HL-60 (cell line): Measurements from ENCODE around the gene DAZAP1.

Experiments used
- DNase-seq, 2 experiments: peaks; one replicate each; pipeline ENCODE4 v3.0.0-alpha.2; 2010 to 2020; ENCODE audit warnings: low read depth in 1 of 2, low spot score in 1 of 2
- H3K27ac ChIP-seq: fragments of 250-450 bp; sonication (Bioruptor Pico); replicated peaks from 2 replicates; pipeline ENCODE4 v1.5.1; 2020; ENCODE audit warnings: mild to moderate bottlenecking, moderate library complexity
- H3K27me3 ChIP-seq: fragments of 250-450 bp; sonication (Bioruptor Pico); 2 replicates; pipeline ENCODE4 v1.5.1; 2021; ENCODE audit warnings: mild to moderate bottlenecking, moderate library complexity; ENCODE audit not compliant: insufficient read depth, poor library complexity, severe bottlenecking
- H3K4me3 ChIP-seq: replicated peaks from 2 replicates; pipeline ENCODE4 v1.5.1; 2011; ENCODE audit warnings: mild to moderate bottlenecking, control low read depth, low read length; ENCODE audit not compliant: insufficient read depth
- GABPA ChIP-seq: IDR thresholded peaks from 2 replicates; pipeline ENCODE4 v1.6.1; 2012; ENCODE audit warnings: low read depth
- POLR2AphosphoS5 ChIP-seq: IDR thresholded peaks from 2 replicates; pipeline ENCODE4 v1.6.1; 2012; ENCODE audit warnings: low read depth
- SPI1 ChIP-seq: IDR thresholded peaks from 2 replicates; pipeline ENCODE4 v1.6.1; 2012; ENCODE audit warnings: low read depth, mild to moderate bottlenecking, borderline replicate concordance
- TF ChIP-seq, protein P1 (sequence below): IDR thresholded peaks from 2 replicates; pipeline ENCODE4 v1.6.1; 2012; ENCODE audit warnings: low read depth; ENCODE audit not compliant: insufficient replicate concordance
- TF ChIP-seq, protein P2 (sequence below): IDR thresholded peaks from one replicate; pipeline ENCODE4 v1.5.1; 2011; ENCODE audit warnings: low read length, control low read depth, inconsistent platforms; ENCODE audit not compliant: insufficient read depth

Gene DAZAP1

DNA sequence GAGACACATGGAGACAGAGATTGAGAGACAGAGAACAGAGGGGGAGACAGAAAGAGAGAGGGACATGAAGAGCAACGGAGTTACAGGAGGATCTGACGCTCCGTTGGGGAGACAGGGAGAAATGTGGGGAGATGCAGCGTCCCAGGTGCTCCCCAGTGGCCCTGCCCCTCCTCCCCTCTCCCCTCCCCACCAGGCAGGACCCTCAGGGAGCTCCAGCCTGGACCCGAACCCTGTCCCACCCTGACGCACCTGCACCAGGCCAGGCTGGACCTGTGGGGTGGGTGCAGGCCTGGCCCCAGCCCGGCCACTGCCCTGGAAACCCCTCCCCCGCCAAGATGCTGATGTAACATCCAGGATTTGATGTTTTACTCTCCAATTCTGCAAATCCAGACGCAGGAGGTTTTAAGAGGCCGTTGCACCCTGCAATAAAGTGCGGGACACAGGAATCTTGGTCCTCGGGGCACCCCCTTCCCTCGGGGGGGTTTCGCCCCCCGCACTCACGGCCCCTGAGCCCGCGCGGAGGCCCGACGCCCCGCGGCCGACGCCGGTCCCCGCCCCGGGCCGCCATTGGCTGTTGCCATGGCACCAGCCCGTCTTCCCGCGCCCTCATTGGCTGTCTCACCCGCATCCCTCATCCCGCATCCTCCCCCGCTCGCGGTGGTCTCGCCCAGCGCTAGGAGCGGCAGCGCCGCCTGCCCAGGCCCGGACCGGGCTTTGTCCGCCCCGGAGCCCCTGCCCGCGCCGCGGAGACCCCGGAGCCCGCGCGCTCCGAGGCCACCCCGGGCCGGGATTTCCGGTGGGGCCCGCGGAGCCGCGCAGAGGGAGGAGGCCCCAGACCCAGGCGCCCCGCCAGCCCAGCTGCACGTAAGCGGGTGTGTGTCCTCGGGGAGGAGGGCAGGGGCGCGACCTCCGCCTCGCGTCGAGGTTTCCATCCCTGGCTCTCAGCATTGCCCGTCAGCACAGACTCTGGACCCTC lies 42.4 kb downstream of the DAZAP1 start, which contains the start of gene APC2:
Gene APC2, plus strand, starts transcription at position 655 of the 976 bp plus-strand sequence. CDS start 2,881 bp downstream, outside the sequence.
- Histone ChIP-seq H3K4me3 (no peak within 1 kb of the TSS), H3K27me3 (peaks cover 74% of the 10 kb centered on the region), H3K27ac (no peak within 1 kb of the TSS)
- no peak for DNase-seq
- TF ChIP-seq GABPA (no peak), POLR2AphosphoS5 (no peak)
- TF ChIP-seq, protein P1, sequence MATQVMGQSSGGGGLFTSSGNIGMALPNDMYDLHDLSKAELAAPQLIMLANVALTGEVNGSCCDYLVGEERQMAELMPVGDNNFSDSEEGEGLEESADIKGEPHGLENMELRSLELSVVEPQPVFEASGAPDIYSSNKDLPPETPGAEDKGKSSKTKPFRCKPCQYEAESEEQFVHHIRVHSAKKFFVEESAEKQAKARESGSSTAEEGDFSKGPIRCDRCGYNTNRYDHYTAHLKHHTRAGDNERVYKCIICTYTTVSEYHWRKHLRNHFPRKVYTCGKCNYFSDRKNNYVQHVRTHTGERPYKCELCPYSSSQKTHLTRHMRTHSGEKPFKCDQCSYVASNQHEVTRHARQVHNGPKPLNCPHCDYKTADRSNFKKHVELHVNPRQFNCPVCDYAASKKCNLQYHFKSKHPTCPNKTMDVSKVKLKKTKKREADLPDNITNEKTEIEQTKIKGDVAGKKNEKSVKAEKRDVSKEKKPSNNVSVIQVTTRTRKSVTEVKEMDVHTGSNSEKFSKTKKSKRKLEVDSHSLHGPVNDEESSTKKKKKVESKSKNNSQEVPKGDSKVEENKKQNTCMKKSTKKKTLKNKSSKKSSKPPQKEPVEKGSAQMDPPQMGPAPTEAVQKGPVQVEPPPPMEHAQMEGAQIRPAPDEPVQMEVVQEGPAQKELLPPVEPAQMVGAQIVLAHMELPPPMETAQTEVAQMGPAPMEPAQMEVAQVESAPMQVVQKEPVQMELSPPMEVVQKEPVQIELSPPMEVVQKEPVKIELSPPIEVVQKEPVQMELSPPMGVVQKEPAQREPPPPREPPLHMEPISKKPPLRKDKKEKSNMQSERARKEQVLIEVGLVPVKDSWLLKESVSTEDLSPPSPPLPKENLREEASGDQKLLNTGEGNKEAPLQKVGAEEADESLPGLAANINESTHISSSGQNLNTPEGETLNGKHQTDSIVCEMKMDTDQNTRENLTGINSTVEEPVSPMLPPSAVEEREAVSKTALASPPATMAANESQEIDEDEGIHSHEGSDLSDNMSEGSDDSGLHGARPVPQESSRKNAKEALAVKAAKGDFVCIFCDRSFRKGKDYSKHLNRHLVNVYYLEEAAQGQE, result no peak
- TF ChIP-seq, protein P2, sequence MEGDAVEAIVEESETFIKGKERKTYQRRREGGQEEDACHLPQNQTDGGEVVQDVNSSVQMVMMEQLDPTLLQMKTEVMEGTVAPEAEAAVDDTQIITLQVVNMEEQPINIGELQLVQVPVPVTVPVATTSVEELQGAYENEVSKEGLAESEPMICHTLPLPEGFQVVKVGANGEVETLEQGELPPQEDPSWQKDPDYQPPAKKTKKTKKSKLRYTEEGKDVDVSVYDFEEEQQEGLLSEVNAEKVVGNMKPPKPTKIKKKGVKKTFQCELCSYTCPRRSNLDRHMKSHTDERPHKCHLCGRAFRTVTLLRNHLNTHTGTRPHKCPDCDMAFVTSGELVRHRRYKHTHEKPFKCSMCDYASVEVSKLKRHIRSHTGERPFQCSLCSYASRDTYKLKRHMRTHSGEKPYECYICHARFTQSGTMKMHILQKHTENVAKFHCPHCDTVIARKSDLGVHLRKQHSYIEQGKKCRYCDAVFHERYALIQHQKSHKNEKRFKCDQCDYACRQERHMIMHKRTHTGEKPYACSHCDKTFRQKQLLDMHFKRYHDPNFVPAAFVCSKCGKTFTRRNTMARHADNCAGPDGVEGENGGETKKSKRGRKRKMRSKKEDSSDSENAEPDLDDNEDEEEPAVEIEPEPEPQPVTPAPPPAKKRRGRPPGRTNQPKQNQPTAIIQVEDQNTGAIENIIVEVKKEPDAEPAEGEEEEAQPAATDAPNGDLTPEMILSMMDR, result no peak

DNA sequence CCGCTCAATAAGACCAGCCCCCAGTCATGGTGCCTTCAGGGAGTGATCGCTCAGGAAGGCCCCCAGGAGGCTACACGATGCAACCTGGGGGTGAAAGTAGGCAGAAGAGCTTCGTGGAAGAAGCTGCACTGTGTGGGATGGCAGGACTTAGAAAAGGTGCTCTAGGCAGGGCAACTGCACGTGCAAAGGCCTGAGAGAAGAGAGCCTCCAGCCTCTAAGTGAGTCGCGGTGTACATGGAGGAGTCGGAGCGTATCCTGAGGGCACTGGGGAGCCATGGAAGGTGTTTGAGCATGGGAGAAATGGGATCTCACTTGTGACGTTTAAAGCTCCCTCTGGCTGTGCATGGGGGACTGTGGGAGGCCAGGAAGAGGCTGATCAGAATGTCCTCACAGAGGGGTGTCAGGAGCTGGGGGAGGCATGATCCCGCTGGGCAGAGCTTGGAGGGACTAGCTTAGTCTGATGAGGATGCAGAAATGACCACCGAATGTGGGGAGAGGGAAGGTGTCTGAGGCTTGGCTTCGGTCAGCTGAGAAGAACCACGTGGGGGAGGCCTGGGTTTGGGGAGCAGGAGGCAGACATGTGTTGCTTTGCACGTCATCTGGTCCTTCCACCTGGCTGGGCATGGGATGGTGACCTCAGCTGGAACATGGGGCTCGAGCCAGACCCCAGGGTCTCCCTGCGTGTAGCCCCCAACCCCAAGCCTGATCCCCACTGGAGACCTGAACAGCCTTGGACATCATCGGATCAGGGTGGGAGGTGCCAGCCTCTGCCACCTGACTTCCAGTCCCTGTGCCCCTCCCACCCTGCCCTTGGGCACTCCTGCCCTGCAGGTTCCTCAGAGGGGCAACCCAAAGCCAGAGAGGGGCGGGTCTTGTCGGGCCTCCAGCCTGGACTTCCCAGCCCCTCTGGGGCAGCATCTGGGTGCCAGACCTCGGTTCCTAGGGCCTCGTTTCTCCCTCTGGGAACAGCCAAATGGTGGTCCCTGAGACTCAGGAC lies 43.6 kb downstream of the DAZAP1 start:
- DNase-seq, result no peak
- Histone ChIP-seq H3K27me3 (peaks cover 78% of the 10 kb centered on the region), H3K27ac (no peak overlapping the region), H3K4me3 (no peak overlapping the region)
- TF ChIP-seq, protein P1, result no peak
- TF ChIP-seq, protein P2, result no peak
- no peak for TF ChIP-seq GABPA
- TF ChIP-seq POLR2AphosphoS5, result no peak
- no peak for TF ChIP-seq SPI1

DNA sequence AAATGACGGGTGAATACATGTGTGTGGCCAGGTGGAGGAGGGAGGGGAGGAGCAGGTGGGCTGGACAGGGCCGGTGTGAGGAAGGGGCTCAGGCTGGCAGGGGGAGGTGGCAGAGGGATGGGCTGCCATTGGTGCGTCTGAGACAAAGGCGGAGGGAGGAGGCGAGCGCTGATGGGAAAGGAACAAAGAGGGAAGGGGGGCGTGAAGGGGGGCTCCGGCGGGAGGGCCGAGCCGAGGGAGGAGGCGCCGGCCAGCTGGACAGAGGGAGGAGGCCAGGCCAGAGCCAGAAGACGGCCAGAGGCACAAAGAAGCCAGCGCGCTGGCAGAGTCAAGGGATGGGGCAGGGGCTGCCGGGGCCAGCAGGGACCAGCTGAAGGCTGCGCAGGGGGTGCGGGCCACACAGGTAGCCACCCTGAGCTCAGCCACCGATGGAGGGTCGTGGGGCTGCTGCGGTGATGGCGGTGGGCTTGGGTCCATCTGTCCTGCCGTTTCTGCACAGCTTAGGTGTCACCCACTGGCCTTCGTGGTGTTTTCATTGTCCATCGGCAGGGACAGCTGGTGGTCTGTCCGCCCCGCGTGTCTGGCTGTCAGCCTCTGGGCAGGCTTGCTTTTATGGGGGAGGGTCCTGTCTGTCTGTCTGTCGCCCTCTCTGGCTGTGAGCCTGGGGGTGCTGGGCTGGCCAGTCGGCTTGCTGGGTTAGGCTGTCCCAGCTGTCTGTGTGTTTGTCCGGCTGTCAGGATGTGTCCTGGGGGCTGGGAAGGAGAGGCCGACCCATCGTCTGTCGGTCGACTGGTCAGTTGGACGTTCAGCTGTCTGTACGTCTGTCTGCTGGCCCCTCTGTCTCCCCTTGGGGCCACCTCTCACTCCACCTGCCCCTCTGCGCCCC lies 44.8 kb downstream of the DAZAP1 start:
- TF ChIP-seq SPI1 (no peak), GABPA (no peak)
- TF ChIP-seq, protein P1, result no peak
- TF ChIP-seq, protein P2, result no peak
- DNase-seq, result no peak
- Histone ChIP-seq H3K27ac (no peak overlapping the region), H3K27me3 (peaks cover 81% of the 10 kb centered on the region), H3K4me3 (no peak overlapping the region)
